ENCODE data around the gene RFX3. TPM values are rescaled to one million over a fixed set of nuclear protein-coding genes. Genes with fewer than 3 reads are reported as not detected.

The RFX3 gene
- total RNA-seq, 1 experiment from 2014 or later: 9.9 TPM

- H3K9ac ChIP-seq (ENCODE audit: extremely low read depth, insufficient read length, low read length): no peak overlapping the region
- H2BK20ac ChIP-seq (ENCODE audit: low read depth, low read length, poor library complexity, severe bottlenecking): no peak overlapping the region
- H2BK15ac ChIP-seq (ENCODE audit: low read depth, low read length): no peak overlapping the region
- H3K9me3 ChIP-seq (ENCODE audit: control insufficient read depth, low read depth, low read length): no peaks in the 10 kb centered on the region
- Mint-ChIP-seq H3K27ac (no peak overlapping the region), H3K4me1 (no peaks in the 10 kb centered on the region), H3K36me3 (ENCODE audit: insufficient read depth in 1 of 3, low read depth in 3 of 3) (no peaks in the 10 kb centered on the region), H3K4me3 (no peak overlapping the region), H3K27me3 (ENCODE audit: low read depth) (no peaks in the 10 kb centered on the region), H3K9me3 (no peaks in the 10 kb centered on the region)
- no peak overlapping the region for H4K8ac ChIP-seq (replicated peaks; ENCODE audit: insufficient read length, low read depth, low read length)
- H2AK5ac ChIP-seq (ENCODE audit: insufficient read length, low read length): no peak overlapping the region
- no peak overlapping the region for H4K5ac ChIP-seq (ENCODE audit: insufficient read length, low read depth, low read length)
- H3K23ac ChIP-seq (ENCODE audit: insufficient read length, low read depth, low read length): no peak overlapping the region
- H3K23me2 ChIP-seq (ENCODE audit: insufficient read length, low read depth, low read length, poor library complexity, severe bottlenecking): no peaks in the 10 kb centered on the region
- no peaks in the 10 kb centered on the region for H3K79me1 ChIP-seq (ENCODE audit: insufficient read depth, low read depth, low read length, poor library complexity, severe bottlenecking)
- H4K91ac ChIP-seq (ENCODE audit: insufficient read length, low read depth, low read length): no peak overlapping the region
- H4K20me1 ChIP-seq (ENCODE audit: control insufficient read depth, insufficient read depth, insufficient read length): no peaks in the 10 kb centered on the region
- no peak overlapping the region for H2BK12ac ChIP-seq (ENCODE audit: insufficient read length, low read depth, low read length)
- H3K56ac ChIP-seq (ENCODE audit: insufficient read length, low read depth, low read length): no peak overlapping the region
- no peak overlapping the region for H2AFZ ChIP-seq (ENCODE audit: low read length)
- H2BK5ac ChIP-seq (ENCODE audit: insufficient read length, low read length): no peak overlapping the region
- H3K14ac ChIP-seq (ENCODE audit: insufficient read depth, low read length): no peak overlapping the region
- H3K4ac ChIP-seq (ENCODE audit: low read depth, low read length): no peak overlapping the region
- H3K18ac ChIP-seq (ENCODE audit: insufficient read length, low read depth, low read length): no peak overlapping the region
- no peaks in the 10 kb centered on the region for H3K4me1 ChIP-seq (ENCODE audit: insufficient read depth, low read length)
- H3K79me2 ChIP-seq (ENCODE audit: insufficient read depth, low read length): no peaks in the 10 kb centered on the region
- no peak overlapping the region for H3K4me2 ChIP-seq (ENCODE audit: insufficient read depth, insufficient read length, low read length)
- no peak overlapping the region for H2BK120ac ChIP-seq (ENCODE audit: low read depth, low read length, poor library complexity, severe bottlenecking)
- no peak for TF ChIP-seq CTCF (conservative IDR thresholded peaks at IDR 0.05)
- no peak overlapping the region for H3T11ph ChIP-seq (ENCODE audit: low read length)
- H3K27me3 ChIP-seq (ENCODE audit: insufficient read depth, low read length): no peaks in the 10 kb centered on the region
- H3K27ac ChIP-seq (ENCODE audit: insufficient read length, low read depth, low read length): no peak overlapping the region
- no peak for DNase-seq
Observed at GRCh38 chr9:3413984-3414383, 111.8 kb downstream of the RFX3 start.

All from H9 (cell line).